ELR (cell line): ENCODE data around the gene CCT6A.
A peak's percentile ranks its signal among the peaks of the same experiment; 100 is the strongest.
"Not testable (repeated sequence)": the region's sequence is repeated elsewhere in the genome, so short reads cannot be mapped to it uniquely, and the experiment has no call there.

ENCODE experiments used
- DNase-seq: peaks from one replicate; pipeline ENCODE4 v3.0.0-alpha.2; 2015; ENCODE audit warnings: low read depth

Gene CCT6A

DNA sequence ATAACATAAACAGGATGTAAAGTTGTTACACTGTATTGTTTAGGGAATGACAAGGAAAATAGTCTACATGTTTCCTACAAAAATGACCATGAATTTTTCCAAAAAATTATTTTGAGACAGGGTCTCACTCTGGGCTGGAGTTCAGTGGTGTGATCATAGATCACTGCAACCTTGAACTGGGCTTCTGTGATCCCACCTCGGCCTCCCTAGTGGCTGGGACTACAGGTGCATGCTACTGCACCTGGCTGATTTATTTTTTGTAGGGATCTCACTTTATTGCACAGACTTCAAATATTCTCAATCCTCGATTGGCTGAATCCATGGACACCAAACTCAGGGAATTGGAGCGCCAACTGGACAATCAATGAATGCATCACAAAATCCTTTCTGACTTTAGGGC lies 48.1 kb downstream of the CCT6A start:
- no peak for DNase-seq

GRCh38 chr7:56104138-56104537 lies 52.6 kb downstream of the CCT6A start:
- DNase-seq = not testable (repeated sequence)

GRCh38 chr7:56105508-56105907 lies 53.9 kb downstream of the CCT6A start:
- peak; percentile 87 for DNase-seq

GRCh38 chr7:56106108-56107073 lies 54.8 kb downstream of the CCT6A start, which contains the start of gene CHCHD2:
CHCHD2 (minus strand) TSS chr7:56106476; CDS start chr7:56106413, 63 bp downstream.
- DNase-seq = peak; percentile 99

GRCh38 chr7:56107954-56108258 lies 56.3 kb downstream of the CCT6A start:
- DNase-seq = no peak

DNA sequence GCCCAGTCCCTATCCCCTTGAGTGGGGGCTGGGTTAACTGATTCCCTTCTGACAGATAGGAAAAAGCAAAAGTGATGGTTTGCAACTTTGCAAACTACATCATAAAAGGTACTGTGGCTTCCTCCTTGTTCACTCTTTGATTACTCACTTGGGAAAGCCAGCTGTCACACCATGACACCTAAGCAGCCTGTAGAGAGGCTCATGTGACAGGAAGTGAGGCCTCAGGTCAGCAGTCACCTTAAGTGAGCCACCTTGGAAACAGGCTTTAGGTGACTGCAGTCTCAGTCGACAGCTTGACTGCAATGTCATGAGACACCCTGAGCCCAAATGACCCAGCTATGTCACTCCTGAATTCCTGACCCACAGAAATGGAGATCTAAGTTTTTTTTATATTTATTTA lies 59.0 kb downstream of the CCT6A start:
- DNase-seq = no peak

DNA sequence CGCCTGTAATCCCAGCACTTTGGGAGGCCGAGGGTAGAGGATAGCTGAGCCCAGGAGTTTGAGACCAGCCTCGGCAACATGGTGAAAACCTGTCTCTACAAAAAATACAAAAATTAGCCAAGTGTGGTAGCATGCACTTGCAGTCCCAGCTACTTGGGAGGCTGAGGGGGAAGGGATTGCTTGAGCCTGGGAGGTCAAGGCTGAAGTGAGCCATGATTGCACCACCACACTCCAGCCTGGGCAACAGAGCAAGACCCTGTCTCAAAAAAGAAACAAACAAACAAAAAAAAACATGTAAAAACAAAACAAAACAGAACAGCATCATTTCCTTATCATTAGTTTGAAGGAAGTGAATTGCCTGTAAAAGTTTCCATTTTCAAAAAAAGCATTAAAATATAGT lies 60.7 kb downstream of the CCT6A start:
- not testable (repeated sequence) for DNase-seq
